ENCODE results near the gene SPTB.

Gene SPTB

GRCh38 chr14:64848239-64848638, 31.5 kb downstream of the SPTB start:
- DNase-seq, result no peak

GRCh38 chr14:64846319-64846718, 33.4 kb downstream of the SPTB start:
- no peak for DNase-seq

DNA sequence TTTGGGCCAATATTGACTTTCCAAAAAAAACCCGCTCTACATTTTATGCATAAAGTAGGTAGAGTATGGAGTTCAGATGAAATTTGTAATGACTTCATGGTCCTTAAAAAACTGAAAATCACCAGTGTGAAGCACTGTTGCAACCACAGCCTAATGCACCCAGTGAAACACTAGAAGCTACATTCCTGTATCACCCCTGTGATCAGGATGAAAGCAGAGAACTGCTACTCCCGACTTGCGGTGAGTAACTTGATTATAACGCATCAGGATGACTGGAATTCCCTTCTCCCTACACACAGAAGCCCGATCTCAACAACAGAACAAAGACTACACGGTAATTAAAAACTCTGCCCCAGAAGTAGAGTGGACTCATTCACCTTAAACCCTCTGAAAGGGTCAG, 33.8 kb downstream of the SPTB start:
- DNase-seq, result no peak

GRCh38 chr14:64844969-64845536, 34.7 kb downstream of the SPTB start:
- DNase-seq, result no peak

GRCh38 chr14:64844272-64844671, 35.4 kb downstream of the SPTB start:
- no peak for DNase-seq

DNA sequence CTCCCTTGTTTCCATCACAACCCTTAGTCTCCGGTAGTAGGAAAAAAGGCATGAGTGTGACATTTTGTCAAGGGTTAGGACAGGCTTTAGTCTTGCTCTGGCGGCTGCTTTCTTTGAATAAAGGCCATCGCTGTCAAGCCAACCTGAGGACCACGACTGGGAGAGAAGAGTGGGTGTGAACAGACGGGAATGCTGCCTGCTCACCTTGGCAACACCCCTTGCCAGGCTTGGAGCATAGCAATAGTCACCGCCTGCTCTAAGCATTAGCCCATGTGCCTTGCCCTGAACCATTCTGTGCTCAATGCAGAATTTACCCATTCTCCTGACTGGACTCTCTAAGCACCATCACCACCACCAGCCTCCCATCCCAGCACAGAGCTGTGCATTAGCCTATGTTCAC, 36.2 kb downstream of the SPTB start:
- DNase-seq, result no peak

GRCh38 chr14:64841772-64842750, 37.6 kb downstream of the SPTB start:
- no peak for DNase-seq

- no peak for DNase-seq
These were observed 38.5 kb downstream of the SPTB start for GRCh38 chr14:64841121-64841651.

DNA sequence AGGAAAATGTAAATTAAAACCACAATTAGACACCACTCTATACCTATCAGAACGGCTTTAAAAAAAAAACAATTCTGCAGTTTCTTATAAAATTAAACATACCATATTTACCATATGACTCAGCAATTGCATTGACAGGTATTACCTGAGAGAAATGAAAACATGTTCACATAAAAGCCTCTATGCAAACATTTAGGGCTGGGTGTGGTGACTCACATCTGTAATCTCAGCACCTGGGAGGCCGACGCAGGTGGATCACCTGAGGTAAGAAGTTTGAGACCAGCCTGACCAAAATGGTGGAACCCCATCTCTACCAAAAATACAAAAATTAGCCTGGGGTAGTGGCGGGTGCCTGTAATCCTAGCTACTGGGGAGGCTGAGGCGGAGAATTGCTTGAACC, 41.1 kb downstream of the SPTB start:
- no peak for DNase-seq

DNA sequence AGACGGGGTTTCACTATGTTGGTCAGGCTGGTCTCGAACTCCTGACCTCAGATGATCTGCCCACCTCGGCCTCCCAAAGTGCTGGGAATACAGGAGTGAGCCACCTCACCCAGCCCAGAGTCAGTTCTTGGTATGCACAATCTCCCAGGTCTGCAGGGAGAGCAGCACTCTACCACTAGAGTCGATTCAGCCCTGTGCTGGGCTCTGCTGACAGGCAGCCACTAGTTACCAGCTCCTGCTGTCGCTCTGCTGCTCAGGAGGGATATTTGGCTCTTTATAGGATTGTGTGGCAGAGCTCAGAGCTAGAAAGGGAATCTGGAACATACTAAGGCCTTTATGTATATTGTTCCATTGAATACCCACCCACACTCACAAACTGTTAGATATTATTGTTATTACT, 44.3 kb downstream of the SPTB start:
- DNase-seq, result no peak

- no peak for DNase-seq
These were observed 44.7 kb downstream of the SPTB start for GRCh38 chr14:64834965-64835364.

DNA sequence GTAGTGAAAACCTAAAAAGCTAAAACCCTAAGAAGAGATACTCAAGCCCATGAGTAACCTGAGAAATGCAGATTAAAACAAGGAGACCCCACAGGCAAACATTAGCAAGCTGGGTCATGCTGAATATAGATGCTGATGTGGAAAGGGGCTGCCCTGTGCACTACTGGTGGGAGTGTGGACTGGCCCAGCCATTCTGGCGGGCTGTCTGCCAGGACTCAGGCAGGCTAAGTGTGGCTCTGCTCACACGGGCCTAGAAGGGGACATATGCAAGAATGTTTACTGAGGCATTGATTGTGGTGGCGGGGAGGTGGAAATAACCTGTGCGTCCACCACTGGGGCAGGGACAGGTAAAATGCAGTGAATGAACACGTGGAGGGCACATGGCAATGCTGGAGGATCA, 48.3 kb downstream of the SPTB start:
- DNase-seq, result no peak

DNA sequence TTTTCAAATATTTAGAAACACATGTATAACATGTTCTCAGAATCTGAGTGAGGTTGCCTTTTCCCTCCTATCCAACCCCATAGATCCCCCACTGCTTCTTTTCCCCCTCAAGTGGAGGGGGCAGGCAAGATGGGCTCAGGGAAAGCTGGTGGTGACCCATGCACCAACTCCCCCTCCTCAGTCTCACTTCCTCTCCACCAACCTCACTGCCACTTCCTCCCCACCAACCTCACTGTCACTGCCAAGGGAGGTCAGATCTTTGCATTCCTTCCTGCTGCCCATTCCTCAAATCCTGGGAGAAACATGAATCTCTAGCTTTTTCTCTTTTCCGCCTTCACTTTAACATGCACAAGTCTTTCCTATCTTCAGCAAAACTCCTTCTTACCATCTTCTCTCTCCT, 48.7 kb downstream of the SPTB start:
- no peak for DNase-seq

- no peak for DNase-seq
These were observed 51.6 kb downstream of the SPTB start for GRCh38 chr14:64828071-64828470.

DNA sequence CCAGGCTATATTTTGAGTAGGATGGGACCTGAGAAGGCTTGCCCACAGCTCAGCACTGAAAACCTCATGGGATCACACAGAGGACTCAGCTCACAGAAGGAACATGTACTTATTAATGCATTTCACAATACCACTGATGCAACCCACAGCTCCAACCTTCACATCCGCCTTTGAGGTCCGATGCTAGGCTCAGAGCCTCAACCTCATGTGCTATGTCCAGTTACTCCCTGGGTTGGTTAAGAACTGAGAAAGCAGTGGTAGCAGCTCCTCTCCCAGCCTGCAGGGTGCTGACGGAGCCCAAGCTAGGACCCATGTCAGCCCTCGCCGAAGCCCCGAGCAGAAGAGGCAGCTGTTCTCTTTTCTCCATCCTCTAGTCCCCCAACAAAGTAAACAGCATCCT, 52.9 kb downstream of the SPTB start:
- DNase-seq, result no peak

DNA sequence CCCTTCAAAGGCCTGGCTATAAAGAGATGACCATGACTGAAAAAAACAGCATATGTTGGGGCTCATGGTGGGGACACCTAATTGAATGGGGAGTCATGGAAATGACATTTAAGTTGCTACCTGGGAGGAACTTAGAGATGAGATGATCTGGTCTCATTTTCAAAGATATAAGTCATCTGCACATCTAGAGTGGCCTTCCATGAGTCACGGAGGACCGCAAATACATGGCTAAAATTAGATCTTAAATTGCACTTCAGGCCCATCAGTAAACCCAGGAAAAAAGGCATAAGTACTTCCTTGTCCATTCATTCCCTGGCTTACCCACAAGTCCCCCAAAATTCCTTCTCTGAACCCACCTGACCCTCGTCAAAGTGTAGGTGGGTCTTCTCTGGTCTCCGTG, 53.4 kb downstream of the SPTB start:
- DNase-seq, result no peak

DNA sequence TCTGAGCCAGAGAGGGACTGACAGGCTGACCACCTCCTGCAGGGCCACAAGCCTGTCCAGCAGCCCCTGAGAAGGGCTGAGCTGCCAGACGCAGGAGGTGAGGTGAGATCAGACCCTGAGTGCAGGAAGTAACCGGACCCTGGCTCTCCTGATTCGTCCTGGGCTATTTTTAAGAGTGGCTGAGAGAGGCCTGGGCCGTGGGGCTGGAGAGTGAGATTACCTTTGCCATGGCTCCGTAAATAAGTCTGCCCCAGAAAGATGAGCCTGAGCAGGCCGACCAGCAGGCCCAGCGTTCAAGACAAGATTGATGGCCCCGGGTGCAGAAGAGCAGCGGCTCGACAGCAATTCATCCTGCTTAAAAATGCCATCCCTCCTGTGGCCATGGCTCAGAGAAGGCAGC, 54.2 kb downstream of the SPTB start:
- no peak for DNase-seq

- no peak for DNase-seq
These were observed 54.7 kb downstream of the SPTB start for GRCh38 chr14:64825006-64825405.

DNA sequence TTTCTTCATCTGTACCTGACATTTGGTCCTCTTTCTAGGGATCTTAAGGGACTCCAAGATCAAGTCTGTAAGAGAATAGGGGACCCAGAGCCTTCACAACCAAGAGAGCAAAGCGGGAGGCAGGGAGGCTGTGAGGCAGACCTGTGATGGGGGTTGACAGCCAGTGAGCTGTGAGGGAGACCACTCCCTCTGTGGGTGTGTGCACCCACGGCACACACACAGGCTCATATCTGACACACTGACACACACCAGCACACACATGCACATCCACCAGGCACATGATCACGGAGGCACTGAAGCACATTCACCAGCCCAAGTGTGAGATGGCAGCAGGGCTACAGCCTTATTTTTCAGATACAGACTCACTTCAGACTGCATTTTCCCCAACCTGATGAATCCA, 55.2 kb downstream of the SPTB start:
- DNase-seq, result no peak

DNA sequence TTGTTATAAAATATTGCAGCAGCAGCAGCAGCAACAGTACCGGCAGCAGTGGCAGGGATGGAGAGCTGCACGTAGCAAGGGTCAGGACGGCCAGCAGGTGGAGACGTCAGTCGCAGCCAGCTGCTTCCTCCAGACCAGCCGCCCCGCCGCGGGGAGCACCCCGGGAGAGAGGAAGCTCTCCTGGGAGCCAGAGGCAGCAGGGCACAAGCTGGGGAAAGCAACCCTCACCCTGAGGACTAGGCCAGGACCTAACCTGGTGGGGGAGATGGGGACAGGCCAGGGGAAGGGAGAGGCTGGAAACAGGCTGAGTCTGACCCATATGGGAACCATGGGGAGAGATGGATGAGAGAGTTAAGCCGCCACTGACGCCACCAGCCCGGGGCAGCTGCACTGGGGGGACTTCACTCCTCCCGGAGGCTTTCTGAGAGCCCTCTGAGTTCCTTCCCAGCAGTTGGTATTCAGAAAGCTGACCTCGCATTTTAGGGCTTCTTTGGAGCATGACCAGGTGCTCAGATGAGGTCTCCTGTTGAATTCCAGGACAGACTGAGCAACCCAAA, 56.3 kb downstream of the SPTB start:
- DNase-seq, result no peak

DNA sequence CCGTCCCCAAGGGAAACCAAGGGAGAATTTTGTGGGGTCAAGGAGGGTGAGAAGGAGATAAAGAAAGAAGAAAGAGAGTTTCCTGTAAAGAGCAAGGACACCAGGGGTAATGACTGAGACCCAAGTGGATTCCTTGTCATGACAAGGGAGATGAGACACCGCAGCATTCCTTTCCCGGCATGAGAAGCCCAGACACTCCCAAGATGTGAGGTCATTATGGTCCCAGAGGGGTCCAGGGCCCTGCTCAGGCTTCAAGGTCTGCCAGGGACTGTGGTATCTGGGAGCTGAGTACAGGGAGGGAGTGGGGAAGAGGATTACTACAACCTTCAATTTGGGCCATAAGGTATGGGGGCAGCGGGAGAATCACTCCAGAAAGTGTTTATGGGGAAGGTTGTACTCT, 58.1 kb downstream of the SPTB start:
- no peak for DNase-seq

DNA sequence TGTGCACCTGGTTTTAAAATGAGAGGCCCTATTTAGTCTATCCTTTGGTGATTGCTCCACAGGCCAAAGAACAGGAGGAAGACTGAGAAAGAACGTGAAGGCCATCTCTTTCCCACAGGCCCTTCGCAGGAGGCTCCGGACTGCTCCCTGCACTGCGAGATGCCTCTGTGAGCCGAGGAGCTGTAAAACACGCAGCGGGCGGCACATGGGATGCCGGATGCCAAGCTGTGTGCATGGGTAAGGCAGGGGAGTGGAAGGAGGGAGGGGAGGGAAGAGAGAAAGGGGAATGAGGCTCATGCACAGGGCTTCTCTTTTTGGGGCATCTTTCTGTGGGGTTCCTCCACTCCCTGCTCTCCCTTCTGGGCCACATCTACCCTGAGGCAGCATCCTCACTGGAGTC, 61.6 kb downstream of the SPTB start:
- DNase-seq, result no peak

DNA sequence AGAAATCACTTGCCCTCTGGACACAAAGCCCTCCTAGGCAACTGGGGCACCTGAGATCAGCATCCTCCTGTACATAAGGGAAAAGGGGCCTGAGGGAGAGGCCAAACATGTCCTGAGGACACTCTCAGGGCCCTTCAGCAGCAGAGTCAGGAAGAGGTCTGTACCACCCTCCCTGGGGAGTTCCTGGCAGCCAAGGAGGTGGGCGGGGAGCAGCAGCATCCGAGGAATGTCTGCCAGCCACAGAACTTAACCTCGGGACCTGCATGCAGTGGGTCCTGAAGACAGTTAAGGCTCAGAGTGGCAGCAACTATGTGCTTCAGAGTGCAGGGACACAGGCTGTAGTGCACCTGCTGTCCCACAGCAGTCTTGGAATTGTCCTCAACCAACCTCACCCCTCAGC, 62.1 kb downstream of the SPTB start:
- no peak for DNase-seq

DNA sequence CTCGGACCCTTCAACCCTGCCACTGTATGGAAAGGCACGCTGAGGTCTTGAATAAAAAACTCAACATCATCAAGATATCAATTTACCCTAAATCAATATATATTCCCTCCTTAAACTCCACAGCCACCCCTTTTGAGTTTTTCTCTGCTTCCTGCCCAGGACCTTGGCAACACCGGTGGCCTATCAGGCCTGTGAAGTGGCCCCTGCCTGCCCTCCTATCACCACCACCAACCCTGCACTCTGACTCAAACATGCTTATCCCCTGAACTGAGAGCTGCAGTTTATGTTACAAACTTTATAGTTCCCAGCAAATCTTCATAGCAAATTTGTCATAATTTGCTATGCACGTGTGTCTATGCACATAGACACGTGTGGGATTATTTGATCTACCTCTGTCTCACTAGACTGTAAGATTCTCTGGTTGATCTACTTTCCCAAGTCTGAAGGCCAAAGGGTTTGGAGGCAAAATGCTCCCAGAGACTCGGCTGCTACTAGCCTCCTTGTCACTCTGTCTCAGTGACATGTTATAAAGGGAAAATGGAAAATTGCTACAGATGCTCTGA, 63.4 kb downstream of the SPTB start:
- DNase-seq, result no peak

All from NCI-H1048 (cell line).